Measurements from ENCODE around the gene TYW3.

TYW3 gene

DNA sequence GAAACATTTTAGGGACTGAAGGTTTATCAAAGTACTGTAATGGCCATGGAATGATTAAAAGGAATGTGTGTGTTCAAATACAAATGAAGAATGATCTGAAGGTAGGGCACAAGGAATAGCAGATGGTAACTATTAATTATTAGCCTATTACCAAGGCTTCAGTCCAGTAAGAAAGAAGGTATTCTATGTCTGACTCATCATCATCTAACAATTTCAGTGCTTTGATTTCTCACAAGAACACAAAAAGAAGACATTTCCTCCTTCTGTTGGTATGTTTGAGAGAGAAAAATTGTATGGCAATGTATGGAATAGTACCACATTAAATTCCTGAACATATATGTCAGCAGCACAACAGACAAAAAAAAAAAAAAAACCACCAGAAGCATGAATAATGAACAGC, 57.5 kb downstream of the TYW3 start:
- no peak for DNase-seq (ENCODE audit: low spot score)

DNA sequence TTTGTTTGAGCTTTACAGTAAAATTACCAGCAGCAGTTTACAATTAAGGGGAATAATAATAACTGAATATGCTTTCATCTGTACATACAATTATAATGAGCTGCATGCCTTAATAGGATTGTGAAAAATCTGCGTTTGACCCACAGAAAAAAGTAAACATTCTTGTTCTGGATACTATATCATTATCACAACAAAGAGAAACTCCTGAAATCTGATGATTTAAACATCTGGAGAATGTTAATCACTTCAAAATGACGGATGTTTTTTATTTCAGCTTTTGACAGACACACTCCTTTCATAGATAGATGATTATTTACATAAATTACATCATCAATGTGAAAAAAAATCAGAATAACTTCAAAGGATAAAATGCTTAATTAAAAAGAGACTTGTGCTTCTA, 58.5 kb downstream of the TYW3 start:
- DNase-seq (ENCODE audit: low spot score), result no peak

DNA sequence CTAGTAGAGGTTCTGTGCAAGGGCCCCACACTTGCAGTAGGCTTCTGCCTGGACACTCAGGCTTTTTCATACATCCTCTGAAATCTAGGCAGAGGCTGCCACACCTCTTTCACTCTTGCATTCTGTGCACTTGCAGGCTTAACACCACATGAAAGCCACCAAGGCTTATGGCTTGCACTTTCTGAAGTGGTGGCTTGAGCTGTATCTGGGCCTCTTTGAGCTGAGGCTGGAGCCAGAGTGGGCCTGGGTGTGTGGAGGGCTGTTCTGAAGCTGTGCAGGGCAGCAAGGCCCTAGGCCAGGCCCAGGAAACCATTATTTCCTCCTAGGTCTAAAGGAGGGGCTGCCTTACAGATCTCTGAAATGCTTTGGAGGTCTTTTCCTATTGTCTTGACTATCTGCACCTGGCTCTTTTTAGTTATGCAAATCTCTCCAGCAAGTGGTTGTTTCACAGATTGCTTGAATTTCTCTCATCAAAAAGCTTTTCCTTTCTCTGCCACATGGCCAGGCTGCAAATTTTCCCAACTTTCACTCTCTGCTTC, 66.2 kb downstream of the TYW3 start:
- no peak for DNase-seq (ENCODE audit: low spot score)

DNA sequence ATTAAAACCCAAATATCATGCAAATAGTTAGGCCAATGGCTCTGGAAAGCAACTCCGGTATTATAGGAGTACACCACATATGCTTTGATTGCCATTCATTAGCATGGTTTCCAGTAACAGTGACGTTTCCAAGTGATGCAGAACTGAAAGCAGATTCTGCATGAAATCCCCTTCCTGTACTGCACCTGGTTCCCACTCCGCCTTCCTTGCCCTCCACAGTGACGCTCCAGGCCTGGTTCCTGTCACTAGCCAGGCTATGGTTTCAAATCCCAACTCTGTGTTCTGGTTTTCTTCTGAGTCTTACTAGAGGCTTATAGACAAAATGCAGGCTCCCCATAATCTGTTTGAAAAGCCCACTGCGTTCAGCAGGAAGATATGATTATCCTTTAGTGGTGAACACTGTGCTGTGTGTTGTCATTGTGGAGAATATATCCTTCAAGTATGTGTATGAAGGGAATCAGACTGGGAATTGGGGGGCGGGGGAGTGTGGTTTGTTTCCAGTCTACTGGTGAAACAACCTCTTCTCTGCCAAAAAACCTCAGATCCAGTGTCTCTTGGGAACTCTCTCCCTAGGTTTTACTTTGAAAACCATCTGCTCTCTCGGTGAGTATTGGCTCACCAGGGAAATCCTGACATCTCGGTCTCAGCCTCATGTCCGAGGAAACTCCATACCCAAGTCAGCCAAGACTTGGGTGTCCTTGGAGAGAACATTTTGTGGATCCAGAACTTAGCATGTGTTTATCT, 78.7 kb downstream of the TYW3 start:
- no peak for DNase-seq (ENCODE audit: low spot score)

DNA sequence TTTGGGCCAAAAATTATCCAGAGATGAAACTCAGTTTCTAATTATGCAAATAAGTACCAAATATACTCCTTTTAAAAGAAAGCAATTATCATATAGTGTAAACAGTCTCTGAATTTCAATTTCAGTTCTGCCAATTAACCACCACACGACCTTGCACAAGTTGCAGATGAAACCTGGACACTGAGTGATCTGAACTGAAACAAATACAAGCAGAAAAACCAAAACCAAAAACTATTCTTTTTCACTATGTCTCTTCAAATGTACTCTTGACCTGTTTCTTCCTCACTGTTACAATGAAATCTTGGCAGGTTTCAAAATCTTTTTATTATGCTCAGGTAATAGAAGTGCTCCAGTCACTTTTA, 79.2 kb downstream of the TYW3 start:
- DNase-seq (ENCODE audit: low spot score), result no peak
